ENCODE data around the gene RASAL2. TPM values are rescaled to one million over a fixed set of nuclear protein-coding genes. Genes with fewer than 3 reads are reported as not detected.

RASAL2 gene
- total RNA-seq, 1 experiment from 2014 or later = 31.6 TPM

GRCh38 chr1:178064191-178064821 lies 29.6 kb upstream of the RASAL2 start:
- no peak overlapping the region for H3K4me3 ChIP-seq (ENCODE audit: low read depth in 2 of 2, low read length in 2 of 2)
- no peaks in the 10 kb centered on the region for H3K27me3 ChIP-seq (ENCODE audit: control insufficient read depth, insufficient read depth, low read length)
- no peaks in the 10 kb centered on the region for H3K36me3 ChIP-seq (ENCODE audit: control insufficient read depth, insufficient read depth, low read length)
- no TSS peak for BruUV-seq (replicated peaks)
- no peaks in the 10 kb centered on the region for H3K9me3 ChIP-seq (ENCODE audit: control insufficient read depth, insufficient read depth, low read depth, low read length)
- intact Hi-C loops (cut with micrococcal nuclease; ENCODE audit: unreplicated experiment) (no loop called here), in situ Hi-C loops (cut with HindIII; ENCODE audit: low pct_unique_long_range_greater_than_20kb, low sequenced_read_pairs) (no loop called here)
- H3K27ac ChIP-seq (ENCODE audit: low read length) = no peak overlapping the region
- no peak for DNase-seq (ENCODE audit: low read depth, low spot score)
- ChIA-PET CTCF (no interaction called here), POLR2A (no interaction called here)
- no peak for ATAC-seq
- TF ChIP-seq CTCF (IDR thresholded peaks at IDR 0.05) = no peak
- no peak for TF ChIP-seq POLR2AphosphoS5 (IDR thresholded peaks at IDR 0.05; ENCODE audit: low read depth, low read length)
- no peak for TF ChIP-seq REST (IDR thresholded peaks at IDR 0.05; ENCODE audit: insufficient read depth in 1 of 2, low read depth in 2 of 2, low read length in 1 of 2)
- no peak for TF ChIP-seq SIN3A (IDR thresholded peaks at IDR 0.05; ENCODE audit: borderline replicate concordance, insufficient read depth, low read depth, low read length)
- no peak for TF ChIP-seq TCF7L2 (IDR thresholded peaks at IDR 0.05; ENCODE audit: low read depth, low read length)
- no peaks in the 10 kb centered on the region for H3K4me1 ChIP-seq (ENCODE audit: control insufficient read depth, insufficient read depth, low read length)

GRCh38 chr1:178065250-178065649 lies 28.7 kb upstream of the RASAL2 start:
- no peak for ATAC-seq
- TF ChIP-seq CTCF (IDR thresholded peaks at IDR 0.05) (no peak), REST (IDR thresholded peaks at IDR 0.05; ENCODE audit: insufficient read depth in 1 of 2, low read depth in 2 of 2, low read length in 1 of 2) (no peak), POLR2AphosphoS5 (IDR thresholded peaks at IDR 0.05; ENCODE audit: low read depth, low read length) (no peak), TCF7L2 (IDR thresholded peaks at IDR 0.05; ENCODE audit: low read depth, low read length) (no peak), SIN3A (IDR thresholded peaks at IDR 0.05; ENCODE audit: borderline replicate concordance, insufficient read depth, low read depth, low read length) (no peak)
- H3K36me3 ChIP-seq (ENCODE audit: control insufficient read depth, insufficient read depth, low read length) = no peaks in the 10 kb centered on the region
- no peaks in the 10 kb centered on the region for H3K4me1 ChIP-seq (ENCODE audit: control insufficient read depth, insufficient read depth, low read length)
- in situ Hi-C loops (cut with HindIII; ENCODE audit: low pct_unique_long_range_greater_than_20kb, low sequenced_read_pairs) (no loop called here), intact Hi-C loops (cut with micrococcal nuclease; ENCODE audit: unreplicated experiment) (no loop called here)
- ChIA-PET CTCF (no interaction called here), POLR2A (no interaction called here)
- no peak overlapping the region for H3K27ac ChIP-seq (ENCODE audit: low read length)
- no peaks in the 10 kb centered on the region for H3K9me3 ChIP-seq (ENCODE audit: control insufficient read depth, insufficient read depth, low read depth, low read length)
- H3K4me3 ChIP-seq (ENCODE audit: low read depth in 2 of 2, low read length in 2 of 2) = no peak overlapping the region
- no peak for DNase-seq (ENCODE audit: low read depth, low spot score)
- no peaks in the 10 kb centered on the region for H3K27me3 ChIP-seq (ENCODE audit: control insufficient read depth, insufficient read depth, low read length)
- no TSS peak for BruUV-seq (replicated peaks)
